HG02610 (cell line): ENCODE data around the gene MMRN2.

Experiments used
- ATAC-seq: cut with Tn5 transposase; IDR thresholded peaks from one replicate; pipeline ENCODE4 v1.9.1; 2021; ENCODE audit warnings: mild to moderate bottlenecking, moderate library complexity; ENCODE audit not compliant: unreplicated experiment

The MMRN2 gene

DNA sequence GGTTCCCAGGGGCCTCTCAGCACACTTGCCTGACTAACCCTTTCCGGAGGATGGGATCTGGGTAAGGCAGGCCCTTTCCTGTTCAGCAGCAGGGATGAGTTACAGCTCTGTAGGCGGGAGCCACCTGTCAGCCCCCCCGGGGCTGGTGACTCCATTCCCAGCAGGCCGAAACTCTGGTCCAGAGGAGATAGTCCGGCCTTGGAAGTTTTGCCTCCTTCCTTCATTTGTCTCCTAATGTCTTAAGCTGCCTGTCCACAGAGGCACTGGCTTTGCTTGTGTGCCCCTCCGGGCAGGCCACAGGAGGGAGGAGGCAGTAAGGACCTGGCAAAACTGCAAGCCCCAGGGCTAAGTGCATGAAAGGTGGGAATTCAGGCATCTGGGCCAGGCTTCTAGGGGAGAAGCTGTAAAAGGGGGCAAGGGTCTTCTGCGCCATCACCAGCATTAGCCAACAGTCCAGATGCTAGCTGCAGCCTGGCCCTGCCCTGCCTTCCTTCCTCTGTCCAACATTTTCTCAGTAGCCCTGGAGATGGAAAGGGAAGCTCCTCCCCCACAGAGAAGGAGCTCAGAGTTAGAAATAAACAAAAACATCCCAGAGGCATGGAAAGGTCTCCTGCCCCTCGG lies 12.1 kb upstream of the MMRN2 start:
- no peak for ATAC-seq

DNA sequence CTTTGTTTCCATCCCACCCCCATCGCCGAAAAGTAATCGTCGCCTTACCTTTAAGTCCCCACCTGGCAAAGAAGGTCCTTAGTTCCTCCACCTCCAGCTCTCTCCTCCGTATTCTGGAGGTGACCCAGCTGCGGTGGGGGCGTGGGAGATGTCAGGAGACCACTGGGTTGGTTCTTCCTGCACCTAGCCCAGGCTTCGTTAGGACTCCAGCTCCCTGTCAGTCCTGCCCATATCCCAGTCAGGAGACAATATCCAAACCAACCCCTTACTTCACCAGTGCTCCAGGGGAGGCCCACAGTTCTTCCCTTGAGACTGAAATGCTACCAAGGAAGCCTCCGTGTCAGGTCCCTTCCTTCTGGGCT lies 11.6 kb upstream of the MMRN2 start:
- no peak for ATAC-seq

DNA sequence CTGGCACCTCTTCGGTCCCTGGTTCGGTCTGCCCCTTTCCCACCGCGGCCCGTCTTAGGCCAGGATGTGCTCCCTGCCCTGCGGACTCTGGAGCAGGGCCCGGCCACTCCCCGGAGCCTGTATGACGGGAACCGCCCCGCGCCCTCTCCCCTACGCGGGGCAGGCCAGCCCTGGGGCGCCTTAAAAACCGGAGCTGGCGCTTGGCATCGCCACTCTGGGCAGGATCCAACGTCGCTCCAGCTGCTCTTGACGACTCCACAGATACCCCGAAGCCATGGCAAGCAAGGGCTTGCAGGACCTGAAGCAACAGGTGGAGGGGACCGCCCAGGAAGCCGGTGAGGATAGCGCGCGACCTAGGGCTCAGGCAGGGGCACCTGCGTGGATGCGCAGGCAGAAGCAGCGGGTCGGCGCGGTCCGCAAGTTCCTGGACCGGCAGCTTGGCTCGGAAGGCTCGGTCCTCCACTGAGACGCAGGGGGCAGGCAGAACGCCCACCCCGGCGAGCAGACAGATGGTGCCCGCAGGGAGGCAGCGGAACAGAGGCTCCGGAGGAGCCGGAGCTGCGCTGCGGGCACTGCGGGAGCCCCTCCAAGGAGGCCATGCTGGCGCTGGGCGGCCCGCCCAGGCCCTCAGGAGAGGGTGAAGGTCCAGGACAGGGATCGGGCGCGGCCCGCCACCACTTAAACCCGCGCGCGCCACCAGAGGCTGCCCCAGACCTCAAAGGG lies 11.0 kb upstream of the MMRN2 start, which contains the start of gene ADIRF:
Gene ADIRF, plus strand, starts transcription at position 212 of the 723 bp plus-strand sequence. Its CDS starts 63 bp downstream, at position 275.
- ATAC-seq: no peak

DNA sequence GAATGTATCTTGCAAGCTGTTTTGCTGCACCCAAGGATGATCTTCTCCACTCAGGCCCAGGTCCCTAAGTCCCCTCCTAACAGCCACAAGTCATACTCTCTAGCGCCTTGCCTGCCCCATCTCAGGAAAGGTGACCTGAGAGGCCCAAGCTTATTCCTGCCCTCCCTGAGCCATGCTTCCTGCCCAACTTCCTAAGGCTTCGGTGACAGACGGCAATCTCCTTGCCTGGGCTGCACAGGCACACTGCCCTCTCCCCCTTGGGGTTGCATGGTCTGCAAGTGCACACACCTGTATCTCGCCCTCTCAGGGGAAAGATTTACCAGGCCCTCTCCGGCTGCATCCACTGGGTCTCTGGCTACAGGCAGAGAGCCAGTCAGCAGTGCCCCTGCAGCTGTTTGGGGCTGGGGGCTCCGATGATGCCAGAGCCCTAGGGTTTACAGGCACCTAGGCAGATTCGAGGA lies 10.1 kb upstream of the MMRN2 start:
- ATAC-seq: no peak

DNA sequence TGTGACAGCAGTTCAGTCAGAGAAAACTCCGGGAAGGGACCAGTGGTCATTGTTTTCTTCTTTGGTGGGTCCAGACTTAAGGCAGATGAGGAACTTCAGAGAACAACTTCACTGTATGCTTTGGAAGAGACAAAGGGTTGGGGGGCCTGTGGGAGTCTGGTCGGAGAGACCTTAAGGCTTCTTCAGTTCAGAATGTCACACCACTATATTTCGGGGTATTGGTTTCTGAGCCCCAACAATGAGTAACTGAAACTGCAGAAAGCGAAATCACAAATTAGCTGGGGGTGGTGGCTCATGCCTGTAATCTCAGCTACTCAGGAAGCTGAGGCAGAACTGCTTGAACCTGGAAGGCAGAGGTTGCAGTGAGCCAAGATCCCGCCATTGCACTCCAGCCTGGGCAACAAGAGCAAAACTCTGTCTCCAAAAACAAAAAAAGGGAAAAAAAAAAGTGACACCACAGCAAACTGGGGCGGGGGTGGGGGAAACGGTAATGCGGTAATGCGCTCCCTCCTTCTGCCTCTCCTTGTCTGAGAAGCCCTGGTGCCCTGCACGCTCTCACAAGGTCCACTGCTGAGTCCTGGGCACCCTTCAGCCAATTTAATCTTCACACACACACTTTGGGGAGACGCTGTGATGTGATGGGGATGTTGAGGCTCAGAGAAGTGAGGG lies 8.7 kb upstream of the MMRN2 start:
- no peak for ATAC-seq

DNA sequence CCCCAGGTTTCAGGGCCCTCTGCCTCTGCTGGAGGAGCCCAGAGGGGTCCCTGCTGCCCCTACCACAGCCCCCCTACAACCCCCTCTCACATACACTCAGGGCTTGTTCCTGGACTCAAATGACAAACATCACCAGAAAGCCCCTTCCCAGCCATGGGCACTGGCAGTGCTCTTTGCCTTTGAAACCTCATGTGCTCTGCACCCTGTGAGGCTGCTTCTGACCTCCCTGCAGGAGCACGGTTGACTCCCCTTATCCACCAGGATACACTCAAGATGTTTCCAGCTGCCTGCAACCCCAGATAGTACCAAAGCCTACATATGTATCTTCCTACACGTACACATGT lies 7.4 kb upstream of the MMRN2 start:
- ATAC-seq: no peak

DNA sequence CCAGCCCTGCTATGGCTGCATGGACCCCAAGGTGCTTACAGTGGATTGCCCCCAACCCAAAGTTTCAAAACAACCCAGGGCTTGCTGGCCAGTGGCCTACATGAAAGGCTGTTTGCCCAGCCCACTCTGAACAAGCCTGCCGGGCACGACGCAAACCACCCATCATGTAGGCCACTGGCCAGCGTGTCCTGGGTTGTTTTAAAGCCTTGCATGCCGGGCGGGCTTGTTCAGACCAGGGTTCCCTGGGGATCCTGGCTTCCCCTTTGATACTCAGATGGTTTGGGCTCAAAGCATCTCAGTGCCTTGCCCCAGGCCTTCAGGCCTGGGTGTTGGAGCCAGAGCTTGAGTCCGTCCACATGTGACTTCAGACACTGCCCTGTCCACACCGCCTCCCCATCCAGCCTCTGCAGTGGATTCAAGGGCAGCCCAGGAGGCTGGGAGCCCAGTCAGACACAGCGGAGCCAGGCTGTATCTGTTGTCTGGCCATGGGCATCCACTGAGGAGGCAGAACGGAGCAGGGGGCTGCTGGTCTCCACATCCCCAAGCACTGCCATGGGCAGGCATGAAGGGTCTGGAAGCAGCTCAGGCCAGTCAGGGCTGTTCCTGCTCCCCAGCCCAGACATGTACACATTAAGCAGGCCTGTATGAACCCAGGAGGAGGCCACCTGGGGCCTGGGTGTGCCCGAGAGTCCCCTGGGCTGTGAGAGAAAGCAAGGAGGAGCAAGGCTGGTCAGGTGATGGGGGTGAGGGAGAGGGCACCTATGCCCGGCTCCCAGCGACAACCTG lies 6.8 kb upstream of the MMRN2 start:
- ATAC-seq: no peak

DNA sequence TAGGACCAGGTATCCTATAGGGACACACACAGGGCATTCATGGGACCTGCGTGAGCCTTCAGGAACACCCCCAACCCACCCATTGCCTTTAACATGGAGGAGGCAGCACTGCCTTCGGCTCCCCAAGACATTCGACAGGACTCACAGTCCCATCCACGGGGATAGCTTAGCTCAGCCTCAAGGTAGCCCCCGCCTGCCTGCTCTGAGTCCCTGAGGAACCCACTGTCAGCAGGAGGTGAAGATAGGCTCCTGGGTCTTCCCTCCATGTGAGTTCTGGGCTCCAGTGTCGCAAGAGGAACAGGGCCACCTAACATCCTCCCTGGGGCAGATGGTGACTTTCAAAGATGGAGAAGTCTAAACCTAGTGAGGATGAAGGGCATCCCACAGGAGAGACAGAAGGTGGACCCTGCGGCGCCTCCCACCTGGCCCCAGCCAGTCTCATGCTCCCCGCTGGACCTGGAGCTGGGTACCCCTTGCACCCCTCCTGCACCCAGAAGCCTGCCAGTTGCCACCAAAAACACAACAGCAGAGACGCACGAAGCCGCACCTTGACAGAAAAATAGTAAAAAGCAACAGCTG lies 6.0 kb upstream of the MMRN2 start:
- ATAC-seq: no peak

DNA sequence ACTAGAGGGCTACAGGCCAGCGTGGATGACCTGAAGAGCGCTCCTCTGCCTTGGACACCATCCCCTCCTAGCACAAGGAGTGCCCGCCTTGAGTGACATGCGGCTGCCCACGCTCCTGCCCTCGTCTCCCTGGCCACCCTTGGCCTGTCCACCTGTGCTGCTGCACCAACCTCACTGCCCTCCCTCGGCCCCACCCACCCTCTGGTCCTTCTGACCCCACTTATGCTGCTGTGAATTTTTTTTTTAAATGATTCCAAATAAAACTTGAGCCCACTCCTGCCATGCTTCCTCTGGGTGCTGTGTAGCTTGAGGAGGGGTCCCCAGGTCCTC lies 5.5 kb upstream of the MMRN2 start:
- ATAC-seq: no peak

DNA sequence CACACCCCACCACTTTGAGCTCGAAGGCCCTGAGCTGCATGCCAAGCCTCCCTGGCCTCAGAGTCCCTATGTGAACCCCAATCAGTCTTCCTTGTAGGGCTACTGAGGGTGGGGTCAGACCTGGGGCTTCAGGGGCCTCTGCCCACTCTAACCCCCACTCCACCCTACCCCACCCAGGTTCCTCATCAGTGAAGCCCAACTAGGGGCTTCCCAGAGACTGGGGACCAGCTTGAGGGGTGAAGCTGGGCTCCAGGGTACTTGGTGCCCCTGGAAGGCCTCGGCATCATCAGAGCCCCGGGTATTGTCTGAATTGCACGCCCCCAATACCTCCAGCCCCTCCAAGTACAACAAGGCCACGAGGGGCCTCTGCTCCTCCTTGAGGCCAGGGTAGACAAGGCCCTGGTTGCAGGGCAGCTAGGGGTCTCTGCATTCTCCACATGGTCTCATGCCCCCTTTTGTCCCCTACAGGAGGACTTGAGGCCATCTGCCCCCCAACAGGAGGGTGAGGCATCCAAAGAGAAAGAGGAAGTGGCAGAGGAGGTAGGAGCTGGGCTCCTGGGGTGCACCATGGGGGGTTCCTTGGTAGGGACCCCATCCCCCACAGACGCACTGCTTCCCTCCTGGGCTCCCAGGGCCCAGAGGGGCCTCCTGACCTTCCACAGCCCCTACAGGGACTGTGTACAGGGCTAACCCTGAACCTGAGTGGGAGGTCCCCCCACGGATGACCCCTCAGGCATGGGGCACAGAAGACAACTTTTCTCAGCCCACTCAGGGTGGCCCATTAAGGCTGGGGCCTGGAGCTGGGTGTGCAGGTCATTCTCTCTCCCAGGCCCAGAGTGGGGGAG lies 4.9 kb upstream of the MMRN2 start:
- no peak for ATAC-seq

DNA sequence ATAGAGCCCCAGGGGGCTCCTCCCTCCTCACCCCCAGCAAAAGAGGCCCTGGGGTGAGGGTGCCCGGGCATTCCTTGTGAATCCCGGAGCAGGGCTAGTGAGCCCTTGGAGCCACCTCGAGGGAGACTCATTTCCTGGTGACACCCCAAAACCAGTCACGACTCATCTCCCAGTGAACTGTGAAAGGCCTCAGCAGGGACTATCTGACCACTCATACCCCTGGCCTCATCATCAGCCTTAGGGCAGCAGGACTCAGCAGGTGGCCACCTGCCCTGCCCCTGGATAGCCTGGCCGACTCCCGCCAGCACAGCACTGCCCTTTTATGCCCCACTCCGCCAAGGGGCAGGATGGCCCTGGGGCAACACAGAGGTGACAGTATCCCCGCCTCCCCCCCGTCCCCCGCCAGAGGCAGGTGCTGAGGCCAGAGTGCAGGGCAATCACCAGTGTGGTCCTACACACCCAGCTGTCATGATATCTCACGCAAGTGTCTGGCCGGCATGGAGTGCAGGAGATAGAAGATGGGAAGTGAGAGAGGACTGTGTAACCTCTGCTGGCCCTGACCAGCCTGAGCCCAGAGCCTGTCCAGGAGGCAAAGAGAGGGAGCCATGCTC lies 4.2 kb upstream of the MMRN2 start:
- ATAC-seq: no peak

DNA sequence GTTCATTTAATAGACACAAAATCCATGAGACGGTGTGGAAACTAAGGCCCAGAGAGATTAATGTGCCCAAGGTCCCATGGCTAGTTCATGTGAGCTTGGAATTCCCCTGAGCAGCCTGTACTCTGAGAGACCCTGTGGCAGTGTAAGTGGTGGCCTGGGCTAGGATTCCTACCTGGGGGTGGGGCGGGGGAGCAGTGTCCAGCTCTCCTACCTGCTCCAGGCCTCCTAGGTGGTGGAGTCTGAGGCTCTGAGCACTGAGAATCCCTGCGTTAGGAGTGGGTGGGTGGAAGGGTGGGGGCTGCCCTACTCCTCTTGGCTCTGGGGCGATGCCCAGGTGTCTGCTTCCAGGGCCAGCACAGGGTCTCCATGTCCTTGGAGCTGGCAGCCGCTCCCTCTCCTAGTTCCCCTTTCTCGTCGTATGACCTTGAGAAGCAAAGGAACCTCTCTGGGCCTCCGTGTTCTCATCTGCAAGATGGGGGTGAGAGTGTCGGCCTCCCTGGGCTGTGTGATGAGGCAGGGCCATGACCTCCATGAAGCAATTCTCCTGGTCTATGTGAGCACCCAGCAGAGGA lies 3.5 kb upstream of the MMRN2 start:
- no peak for ATAC-seq

DNA sequence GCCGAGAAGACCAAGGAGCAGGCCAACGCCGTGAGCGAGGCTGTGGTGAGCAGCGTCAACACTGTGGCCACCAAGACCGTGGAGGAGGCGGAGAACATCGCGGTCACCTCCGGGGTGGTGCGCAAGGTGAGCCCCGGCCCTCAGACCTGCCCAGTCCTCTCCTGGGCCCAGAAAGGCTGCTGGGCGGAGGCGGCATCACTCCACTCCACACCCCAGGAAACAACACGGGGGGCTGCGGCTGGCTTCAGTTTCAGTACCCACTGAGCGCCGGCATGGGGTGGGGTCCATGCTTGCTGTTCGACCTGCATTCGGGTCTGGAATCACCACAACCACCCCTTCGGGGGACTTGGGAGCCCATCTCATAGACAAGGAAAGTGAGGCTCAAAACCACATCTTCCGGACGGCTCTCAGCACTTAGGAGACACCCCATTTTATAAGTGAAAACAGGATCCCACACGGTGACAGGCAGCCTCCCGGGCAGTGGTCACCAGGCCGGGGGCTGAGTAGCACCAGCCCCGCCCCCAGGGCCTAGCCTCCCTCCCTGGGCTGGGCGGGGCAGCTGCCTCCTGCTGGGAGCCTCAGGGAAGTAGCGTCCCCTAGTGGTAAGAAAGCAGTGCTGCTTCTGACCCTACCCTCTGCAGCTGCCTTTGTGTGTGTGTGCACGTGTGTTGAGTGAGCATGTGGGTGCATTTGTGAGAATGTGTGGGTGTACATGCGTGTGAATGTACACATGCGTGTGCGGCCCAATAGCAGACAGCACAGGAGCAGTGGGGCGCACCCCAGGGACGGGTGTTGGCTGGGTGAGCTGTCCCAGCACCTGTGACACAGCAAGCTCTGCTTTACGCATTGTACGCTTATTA lies 2.8 kb upstream of the MMRN2 start:
- peak; percentile 49 for ATAC-seq

DNA sequence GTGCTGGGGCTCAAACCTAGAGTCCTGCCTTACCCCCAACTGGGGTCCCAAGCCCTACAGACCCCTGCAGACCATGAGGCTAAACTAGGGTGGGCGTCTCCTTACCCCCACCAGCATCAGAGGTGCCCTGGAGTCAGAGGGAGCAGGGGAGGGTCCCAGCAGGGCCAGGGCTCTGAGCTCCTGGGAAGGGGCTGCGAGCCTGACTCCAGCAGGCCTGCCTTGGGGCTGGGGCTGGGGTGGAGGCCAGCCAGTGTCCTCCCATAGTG lies 2.3 kb upstream of the MMRN2 start:
- ATAC-seq: no peak

DNA sequence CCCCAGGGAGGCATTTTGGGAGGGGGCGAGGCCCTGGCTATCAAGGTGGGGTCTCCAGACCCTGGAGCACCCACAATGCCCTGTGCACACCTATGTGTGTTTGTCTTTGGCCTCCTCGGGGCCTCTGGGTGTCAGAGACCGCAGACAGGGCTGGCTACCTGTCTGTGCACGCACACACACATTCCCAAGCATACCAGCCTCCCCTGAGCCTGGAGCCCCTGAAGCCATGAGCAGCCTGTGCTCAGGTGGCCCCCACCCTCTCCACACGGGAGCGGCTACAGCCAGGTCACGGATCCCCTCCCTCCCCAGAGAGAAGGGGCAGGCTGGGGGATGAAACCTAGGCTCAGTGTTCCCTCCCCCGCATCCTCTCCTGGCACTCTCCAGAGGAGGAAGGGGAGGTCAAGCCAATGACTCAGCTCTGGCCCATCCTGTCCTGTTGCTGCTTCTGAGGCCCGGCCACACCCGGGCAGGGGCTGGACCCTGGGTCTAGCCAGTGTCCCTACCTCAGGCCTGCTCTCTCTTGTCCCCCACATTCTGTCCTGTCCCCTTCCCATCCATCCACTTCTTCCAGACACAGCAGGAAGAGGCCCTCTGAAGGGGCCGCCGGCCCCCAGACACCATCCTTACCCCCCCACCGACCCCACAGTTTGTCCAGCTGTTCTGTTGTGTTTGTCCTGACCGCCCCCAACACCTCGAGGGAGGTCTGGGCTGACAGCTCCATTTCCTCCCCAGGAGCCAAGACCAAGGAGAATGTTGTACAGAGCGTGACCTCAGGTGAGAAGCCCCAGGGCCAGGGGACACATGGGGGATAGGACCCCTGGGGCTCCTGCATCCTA lies 1.7 kb upstream of the MMRN2 start:
- ATAC-seq: no peak

DNA sequence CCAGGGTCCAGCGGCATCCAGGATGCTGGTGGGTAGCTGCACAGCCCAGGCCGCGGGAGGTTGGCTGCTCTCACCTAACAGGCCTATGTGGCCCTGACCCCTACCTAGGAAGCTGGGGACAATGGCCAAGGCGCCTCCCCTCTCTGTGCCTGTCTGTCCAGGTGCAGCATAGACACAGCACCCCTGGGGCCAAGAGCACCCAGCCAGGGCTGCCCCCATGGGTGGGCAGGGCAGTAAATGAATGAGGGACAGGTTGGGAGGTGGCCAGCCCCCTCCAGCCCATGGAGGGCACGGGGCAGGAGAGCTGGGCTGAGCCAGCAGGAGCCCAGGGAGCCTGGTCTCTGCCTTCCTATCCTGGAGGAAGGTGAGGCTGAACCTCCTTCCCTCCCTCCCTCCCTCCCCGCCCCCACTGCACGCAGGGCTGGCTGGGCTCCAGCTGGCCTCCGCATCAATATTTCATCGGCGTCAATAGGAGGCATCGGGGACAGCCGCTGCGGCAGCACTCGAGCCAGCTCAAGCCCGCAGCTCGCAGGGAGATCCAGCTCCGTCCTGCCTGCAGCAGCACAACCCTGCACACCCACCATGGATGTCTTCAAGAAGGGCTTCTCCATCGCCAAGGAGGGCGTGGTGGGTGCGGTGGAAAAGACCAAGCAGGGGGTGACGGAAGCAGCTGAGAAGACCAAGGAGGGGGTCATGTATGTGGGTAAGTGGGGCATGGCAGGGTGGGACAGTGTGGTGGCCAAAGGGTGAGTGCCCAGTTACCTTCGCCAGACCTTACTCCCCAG lies 893 bp upstream of the MMRN2 start, which contains the start of gene SNCG:
Gene SNCG, plus strand, starts transcription at position 484 of the 785 bp plus-strand sequence. Its CDS starts 99 bp downstream, at position 583.
- ATAC-seq: no peak

DNA sequence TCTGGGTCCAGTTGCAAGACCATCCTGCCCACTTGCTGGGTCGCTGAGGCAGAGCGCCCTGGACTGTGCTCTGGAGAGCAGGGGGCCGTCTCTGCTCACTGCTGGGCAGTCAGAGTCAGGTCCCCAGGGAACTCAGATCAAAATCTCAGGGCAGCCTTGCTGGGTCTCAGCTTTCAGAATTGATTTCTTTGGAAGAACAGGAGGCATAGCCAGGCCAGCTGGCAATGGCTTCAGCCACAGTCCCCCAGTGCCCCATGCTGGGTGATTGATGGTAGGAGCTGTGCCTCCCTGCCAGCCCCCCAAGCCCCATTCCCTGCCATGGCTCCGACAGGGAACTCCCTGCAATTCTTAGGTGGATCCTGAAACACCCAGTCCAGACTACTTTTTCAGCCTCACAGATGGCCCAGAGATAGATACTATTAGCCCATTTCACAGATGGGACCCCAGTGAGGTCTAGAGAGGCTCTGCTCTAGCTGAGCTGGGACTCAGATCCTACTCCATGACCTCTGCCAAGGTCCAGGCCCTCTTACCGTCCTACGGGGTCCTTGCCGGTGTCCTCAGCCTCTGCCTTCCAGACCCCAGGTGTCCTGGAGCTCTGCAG lies 467 bp downstream of the MMRN2 start:
- no peak for ATAC-seq
